DMS 273 (cell line): ENCODE measurements around the gene RHPN2.
"Not testable (repeated sequence)": the region's sequence is repeated elsewhere in the genome, so short reads cannot be mapped to it uniquely, and the experiment has no call there.

Source experiments
- DNase-seq: peaks from one replicate; lab custom pipeline; 2025; ENCODE audit not compliant: unreplicated experiment; lab: John Stamatoyannopoulos, UW

The RHPN2 gene

DNA sequence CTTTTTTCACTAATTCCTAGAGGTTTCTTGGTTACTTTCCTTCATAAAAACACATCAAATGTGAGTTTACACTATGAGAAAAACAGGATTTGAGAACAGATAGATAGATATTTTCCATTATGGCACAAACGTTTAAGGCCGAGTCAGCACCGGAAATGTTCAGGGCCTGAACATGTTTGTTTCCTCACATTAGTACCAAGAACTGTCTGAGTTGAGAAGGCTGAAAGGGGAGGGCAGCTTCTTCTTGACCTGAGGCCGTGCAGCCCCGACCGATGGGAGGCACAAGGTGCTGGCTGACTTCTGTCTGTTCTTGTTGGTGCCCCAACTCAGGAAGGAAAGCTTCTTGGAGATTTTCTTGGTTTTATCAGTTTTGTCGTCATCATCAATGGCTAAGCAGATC, 84.9 kb downstream of the RHPN2 start:
- DNase-seq, result not testable (repeated sequence)

DNA sequence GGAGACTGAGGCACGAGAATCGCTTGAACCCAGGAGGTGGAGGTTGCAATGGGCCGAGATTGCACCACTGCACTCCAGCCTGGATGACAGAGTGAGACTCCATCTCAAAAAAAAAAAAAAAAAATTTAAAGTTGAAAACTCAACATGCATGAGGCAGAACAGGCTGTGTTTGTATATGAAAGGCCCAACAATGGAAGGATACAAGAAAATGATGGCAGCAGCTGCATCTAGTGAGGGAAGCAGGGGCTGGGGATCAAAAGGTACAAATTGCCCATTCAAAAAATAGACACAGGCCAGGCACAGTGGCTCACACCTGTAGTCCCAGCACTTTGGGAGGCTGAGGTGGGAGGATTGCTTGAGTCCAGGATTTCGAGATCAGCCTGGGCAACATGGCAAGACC, 86.9 kb downstream of the RHPN2 start:
- DNase-seq, result not testable (repeated sequence)

GRCh38 chr19:32977280-32977679, 87.4 kb downstream of the RHPN2 start:
- DNase-seq, result no peak

DNA sequence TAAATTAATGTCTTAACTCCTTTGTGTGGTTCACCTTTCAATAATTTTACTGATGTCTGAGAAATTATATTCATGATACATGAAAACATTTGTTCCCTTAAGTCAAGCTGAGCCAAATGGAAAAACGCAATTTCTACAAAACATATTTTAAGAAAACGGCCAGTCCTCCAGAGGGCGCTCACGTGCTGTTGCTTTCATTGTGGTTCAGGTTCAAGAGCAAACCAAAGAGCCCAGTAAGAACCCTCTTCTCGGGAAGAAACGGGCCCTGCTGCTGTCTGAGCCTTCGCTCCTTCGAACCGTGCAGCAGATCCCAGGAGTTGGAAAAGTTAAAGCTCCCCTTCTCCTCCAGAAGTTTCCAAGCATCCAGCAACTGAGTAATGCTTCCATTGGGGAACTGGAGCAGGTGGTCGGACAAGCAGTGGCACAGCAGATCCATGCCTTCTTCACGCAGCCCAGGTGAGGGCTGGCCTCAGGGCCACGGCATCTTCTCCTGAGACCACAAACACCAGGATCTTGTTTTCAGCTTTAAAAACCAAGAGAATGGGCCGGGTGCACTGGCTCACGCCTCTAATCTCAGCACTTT, 88.4 kb downstream of the RHPN2 start:
- peak; percentile 86 for DNase-seq

DNA sequence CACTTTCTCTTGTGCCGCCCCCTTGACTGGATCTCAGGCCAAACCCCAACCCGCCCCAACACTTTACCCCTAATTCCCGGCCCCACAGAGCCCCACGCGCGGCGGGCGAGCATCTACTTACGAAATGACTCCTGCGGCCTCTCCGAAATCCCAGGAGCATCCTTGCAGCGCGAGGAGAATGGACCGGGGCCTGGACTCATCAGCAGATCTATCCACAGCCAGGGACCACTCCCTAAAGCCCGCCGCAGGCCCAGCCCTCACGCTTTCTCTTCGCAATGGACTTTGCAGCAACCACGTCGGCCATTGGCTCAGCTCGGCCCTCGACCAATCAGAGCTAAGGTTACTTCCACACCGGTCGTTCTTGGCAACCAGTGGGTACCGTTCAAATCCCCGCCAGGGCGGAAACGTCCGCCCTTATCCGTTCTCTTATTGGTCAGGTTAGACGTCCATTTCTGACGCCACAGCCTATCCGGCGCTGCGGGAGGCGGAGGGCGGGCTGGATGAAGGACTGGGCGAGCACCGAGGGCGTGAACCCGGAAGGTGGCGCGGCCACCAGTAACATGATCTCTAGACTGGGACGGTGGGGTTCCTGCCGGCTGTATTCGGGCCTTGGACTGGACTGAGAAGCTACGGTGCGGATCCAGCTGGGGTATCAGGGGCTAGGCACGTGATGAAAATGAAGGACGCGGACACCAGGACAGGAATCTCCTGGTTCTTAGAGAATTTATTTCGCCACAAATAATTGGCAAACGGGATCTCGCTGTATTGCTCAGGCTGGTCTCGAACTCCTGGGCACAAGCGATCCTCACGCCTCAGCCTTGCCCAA, 92.8 kb downstream of the RHPN2 start, which contains the start of the genes CEP89 and FAAP24:
Gene CEP89, minus strand, starts transcription at position 244 of the 826 bp plus-strand sequence. Its CDS starts 84 bp downstream, at position 160.
Gene FAAP24, plus strand, starts transcription at position 528 of the 826 bp plus-strand sequence. CDS start 955 bp downstream, outside the sequence.
- peak; percentile 100 for DNase-seq

DNA sequence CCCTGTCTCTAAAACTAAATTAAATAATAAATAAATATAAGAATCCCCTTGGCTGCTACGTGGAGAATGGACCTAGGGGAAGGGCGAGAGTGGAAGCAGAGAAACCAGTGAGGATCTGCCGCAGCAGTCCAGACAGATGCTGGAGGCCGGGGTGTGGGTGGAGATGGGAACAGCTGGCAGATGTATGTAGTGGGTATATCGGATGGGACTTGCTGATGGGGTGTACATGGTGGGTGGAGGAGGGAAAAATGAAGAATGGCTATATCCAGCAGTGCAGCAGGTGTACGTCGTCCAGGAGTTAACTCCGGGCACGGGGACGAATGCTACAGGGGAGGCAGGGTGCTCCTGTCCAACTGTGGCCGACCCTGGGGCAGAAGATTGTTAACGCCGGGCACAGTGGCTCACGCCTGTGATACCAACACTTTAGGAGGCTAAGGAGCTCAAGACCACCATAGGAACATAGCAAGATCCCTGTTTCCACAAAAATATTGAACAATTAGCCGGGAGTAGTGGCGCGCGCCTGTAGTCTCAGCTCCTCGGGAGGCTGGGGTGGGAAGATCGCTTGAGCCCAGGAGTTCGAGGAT, 93.6 kb downstream of the RHPN2 start:
- DNase-seq, result peak; percentile 25

GRCh38 chr19:32969549-32969948, 95.1 kb downstream of the RHPN2 start:
- DNase-seq, result no peak

DNA sequence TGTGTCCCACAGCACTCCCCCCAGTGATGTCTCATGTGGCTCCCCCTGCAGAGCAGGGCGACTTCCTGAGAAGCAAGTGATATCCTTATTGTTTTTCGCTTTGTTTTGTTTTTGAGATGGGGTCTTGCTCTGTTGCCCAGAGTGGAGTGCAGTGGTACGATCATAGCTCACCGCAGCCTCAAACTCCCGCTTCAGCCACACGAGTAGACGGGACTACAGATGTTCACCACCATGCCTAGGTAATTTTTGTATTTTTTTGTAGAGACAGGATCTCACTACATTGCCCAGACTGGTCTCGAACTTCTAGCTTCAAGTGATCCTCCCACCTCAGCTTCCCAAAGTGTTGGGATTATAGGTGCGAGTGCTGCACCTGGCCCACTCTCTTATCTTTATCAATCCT, 97.9 kb downstream of the RHPN2 start:
- no peak for DNase-seq

- no peak for DNase-seq
Observed at GRCh38 chr19:32945260-32945659, 119.4 kb downstream of the RHPN2 start.

DNA sequence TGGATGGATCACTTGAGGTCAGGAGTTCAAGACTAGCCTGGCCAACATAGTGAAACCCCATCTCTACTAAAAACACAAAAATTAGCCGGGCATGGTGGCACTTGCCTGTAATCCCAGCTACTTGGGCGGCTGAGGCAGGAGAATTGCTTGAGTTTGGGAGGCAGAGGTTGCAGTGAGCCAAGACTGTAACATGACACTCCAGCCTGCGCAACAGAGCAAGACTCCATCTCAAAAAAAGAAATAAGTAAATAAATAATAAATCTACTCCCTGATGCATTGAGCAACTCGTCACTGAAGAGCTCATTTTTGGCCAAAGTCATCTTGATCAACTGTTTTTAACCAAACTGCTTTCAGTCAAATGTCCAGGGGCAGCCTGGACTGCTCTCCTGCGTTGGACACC, 123.4 kb downstream of the RHPN2 start:
- not testable (repeated sequence) for DNase-seq

GRCh38 chr19:32936065-32936464, 128.6 kb downstream of the RHPN2 start:
- DNase-seq, result no peak

GRCh38 chr19:32935629-32936028, 129.1 kb downstream of the RHPN2 start:
- no peak for DNase-seq

- no peak for DNase-seq
Observed at GRCh38 chr19:32933571-32933970, 131.1 kb downstream of the RHPN2 start.

DNA sequence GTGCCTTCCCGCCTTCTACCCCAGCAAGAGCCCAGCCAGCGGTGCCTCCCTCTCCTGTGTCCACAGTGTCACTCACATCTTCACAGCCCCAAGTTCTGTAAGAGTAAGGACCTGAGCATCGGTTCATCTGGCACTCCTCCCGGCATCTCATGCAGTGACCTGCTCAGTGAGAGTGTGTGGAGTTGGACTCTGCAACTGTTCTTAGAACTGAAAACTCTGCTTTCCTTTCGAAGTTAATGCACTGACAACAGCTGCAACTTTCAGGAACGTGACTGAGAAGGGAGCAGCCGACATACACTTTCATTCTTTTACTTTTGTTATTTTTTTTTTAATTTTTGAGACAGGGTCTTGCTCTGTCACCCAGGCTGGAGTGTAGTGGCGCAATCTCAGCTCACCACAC, 134.1 kb downstream of the RHPN2 start:
- no peak for DNase-seq

DNA sequence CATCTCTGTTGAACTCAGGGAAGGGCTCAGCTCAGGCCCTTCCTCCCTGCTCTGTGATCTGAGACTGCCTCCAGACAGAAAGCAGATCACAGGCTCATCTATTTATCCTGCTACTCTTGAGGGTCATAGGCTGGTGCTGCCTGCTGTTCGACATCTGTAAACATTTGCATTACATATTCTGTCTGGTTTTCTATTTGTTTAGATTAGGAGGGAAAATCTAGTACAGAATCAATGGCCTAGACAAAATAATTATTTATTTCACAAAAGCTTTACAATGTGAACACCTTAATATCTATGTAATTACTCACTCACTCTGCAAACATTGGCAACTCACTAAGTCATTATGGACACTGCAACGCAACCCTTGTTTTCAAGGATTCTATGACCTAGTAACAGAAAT, 135.9 kb downstream of the RHPN2 start:
- no peak for DNase-seq
